Stimulated activated CD4-positive, alpha-beta T cell treated with anti-CD3 and anti-CD28 coated beads, Interleukin-2, amount 100 ng/mL, for 4 hours (primary cell): ENCODE data around the gene BACE1.
"Not testable (repeated sequence)": the region's sequence is repeated elsewhere in the genome, so short reads cannot be mapped to it uniquely, and the experiment has no call there.

Source experiments
- DNase-seq: peaks from one replicate; pipeline ENCODE4 v3.0.0-alpha.2; 2020; ENCODE audit warnings: low read depth

Gene BACE1

DNA sequence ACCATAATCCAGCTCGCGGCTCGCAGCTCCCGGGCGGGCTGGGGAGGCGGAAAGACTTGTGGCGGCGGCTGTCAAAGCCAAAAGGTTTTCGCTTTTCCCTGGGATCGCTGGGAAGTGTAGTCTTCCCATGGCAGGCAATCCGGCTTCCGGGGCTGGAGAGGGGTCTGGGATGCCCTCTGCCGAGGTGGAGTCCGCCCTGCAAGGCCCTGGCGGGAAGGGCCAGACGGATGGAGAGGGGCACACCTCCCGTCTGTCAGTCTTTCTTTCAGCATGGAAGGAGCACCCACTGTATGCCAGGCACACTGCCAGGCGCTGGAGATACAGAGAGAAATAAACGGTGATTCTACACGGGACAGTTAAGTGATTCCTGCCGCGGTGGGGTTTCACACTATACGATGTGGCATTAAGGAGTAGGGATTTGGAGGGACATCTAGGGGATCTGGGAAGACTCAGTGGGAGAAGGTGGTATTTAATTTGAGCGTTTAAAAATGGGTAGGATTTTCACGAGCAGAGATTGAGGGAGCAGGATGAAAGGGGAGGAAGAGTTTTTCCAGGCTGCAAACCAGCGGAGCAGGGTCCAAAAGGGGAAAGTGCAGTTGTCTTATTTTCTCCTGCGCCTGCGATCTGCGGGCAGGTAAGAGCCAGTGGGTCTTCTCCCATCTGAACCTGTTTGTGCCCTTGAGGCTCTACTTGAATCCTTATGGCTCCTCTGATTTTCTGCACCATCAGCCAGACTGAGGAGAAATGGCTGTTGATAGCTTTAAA is at the start of gene BACE1:
Gene BACE1, minus strand, starts transcription at position 60 of the 765 bp plus-strand sequence. CDS start 461 bp downstream, outside the sequence.
- no peak for DNase-seq

DNA sequence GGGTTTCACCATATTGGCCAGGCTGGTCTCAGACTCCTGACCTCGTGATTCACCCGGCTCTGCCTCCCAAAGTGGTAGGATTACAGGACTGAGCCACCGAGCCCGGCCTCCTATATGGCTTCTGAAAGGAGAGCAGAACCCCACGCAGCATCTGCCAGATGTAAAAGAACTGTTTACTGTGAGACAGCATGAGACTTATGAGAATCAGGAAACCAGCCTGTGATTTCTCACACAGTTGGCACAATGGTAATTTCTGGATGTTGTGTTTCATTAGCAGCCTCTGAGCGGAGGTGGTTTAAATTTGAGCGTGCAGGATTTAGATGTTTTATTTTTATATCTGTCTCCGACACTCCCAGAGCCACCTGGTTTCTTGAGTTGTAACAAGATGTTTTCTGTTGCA is 45.4 kb upstream of the BACE1 start:
- no peak for DNase-seq

GRCh38 chr11:117356126-117356890 is 40.3 kb upstream of the BACE1 start:
- no peak for DNase-seq

DNA sequence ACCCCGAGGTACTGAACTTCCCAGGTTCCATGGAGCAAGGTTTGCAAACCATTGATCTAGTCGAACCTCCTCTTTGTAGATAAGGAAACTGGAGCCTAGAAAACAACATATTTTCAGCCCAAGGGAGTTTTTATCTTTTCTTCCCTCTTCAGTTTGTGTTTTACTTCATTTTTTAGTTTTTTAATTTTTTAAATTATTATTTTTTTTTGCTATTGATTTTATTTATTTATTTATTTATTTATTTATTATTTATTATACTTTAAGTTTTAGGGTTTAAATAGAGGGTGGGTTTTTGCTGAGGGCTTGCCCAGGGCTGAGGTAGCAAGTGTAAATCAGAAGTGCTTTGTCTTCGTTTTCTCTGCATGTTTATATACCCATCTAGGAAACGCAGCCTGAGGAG is 38.5 kb upstream of the BACE1 start:
- DNase-seq, result no peak

DNA sequence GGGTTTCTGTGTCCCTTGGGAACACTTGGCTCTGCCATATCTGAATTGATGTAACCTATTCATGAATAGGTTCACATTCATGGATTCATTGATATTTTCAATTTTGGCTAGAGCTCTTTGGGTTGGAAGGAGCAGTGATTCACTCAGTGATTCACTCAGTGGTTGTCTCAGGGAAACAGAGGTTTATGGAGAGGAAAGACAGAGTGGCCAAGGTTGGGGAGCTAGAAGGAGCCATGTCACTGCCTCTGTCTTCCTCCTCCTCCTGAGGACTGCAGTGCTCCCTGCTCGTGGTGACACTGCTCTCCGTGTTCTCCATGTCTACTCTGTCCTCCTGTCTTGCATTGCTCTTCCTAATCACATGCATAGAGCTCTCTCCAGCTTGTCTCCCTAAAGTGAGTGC is 29.0 kb upstream of the BACE1 start:
- DNase-seq, result no peak

- no peak for DNase-seq
Measured at GRCh38 chr11:117337076-117337475, 21.0 kb upstream of the BACE1 start.

- DNase-seq, result no peak
Measured at GRCh38 chr11:117335399-117335798, 19.3 kb upstream of the BACE1 start.

GRCh38 chr11:117334896-117335295 is 18.8 kb upstream of the BACE1 start:
- no peak for DNase-seq

DNA sequence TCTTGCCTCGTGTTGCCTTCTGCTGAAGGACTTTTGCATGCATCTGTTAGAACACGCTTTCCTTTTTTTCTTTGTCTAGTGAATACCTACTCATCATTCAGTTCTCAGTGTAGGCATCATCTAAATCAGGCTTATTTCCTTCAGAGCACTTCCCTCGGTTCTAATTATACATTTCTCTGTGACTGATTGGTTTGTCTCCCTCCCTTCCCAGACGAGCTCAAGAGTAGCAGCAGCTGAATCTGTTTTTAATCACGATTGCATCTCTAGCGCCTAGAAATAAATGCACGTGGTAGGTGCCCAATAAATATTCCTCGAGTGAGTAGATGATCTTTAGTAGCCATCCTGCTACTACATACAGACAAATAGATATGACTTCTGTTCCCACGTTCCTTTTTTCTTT is 17.9 kb upstream of the BACE1 start:
- no peak for DNase-seq

DNA sequence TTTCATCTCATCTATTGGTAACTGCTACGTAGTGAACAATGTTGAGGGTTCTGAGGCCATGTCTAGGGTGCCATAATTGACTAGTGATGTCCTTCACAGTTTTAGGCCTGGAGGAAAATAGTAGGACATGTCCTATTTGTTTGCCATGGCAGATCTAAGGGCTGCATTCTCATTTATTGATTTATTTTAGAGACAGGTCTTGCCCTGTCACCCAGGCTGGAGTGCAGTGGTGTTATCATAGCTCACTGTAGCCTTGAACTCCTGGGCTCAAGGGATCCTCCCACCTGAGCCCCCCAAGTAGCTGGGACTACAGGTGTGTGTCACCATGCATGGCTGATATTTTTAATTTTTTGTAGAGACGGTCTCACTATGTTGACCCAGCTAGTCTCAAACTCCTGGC is 16.8 kb upstream of the BACE1 start:
- DNase-seq, result no peak

- no peak for DNase-seq
Measured at GRCh38 chr11:117328375-117329010, 12.4 kb upstream of the BACE1 start.

DNA sequence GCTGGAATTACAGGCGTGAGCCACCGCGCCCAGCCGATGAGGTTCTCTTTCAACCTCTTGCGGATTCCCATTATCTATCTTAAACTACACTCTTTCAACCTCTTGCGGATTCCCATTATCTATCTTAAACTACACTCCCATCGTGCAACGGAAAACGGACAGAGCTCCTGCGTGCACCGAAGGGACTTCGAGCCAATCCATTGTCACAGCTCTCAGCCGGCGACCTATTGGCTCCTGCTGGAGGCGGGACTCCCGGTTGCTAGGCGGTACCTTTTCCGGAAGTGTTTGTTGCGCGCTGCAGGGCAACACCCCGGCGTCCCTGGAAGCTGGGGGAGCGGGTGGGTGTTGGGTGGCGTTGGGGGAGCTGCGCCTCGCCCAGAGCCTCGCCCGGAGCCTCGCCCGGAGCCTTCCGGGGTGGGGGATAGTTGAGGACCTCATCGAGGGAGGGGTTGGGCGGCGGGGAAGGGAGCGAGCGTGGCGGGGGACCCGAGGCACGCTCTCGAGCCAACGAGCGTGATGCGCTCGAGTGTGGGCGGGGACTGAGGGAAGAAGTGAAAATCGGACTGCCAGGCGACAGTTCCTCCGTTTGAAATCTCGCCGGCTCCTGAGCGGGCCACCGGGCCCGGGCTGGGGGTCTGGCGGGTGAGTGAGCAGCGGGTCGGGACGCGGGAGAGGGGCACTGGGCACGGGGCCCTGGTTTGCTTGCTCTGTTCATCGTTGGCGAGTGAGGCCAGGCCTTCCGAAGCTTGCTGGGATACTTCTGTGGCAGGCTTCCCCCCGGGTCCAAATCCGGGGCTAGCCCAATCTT is 11.7 kb upstream of the BACE1 start, which contains the start of gene CEP164:
Gene CEP164, plus strand, starts transcription at position 288 of the 808 bp plus-strand sequence. CDS start 10,733 bp downstream, outside the sequence.
- DNase-seq, result peak; percentile 92

GRCh38 chr11:117327255-117327566 is 11.2 kb upstream of the BACE1 start:
- DNase-seq, result not testable (repeated sequence)

- DNase-seq, result no peak
Measured at GRCh38 chr11:117319214-117319840, 3.3 kb upstream of the BACE1 start.

DNA sequence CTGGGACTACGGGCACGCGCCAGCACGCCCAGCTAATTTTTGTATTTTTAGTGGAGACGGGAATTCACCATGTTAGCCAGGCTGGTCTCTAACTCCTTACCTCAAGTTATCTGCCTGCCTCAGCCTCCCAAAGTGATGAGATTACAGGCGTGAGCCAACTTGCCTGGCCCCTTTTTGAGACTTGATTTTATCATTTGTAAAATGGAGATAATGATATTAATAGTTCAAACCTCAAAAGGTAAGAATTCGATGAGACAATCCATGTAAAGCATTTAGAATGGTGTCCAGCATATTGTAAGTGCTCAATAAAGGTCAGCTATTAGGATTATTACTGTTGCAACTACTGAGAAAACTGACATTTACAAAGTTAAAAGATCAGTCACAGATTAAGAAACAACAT is 2.7 kb upstream of the BACE1 start:
- no peak for DNase-seq

DNA sequence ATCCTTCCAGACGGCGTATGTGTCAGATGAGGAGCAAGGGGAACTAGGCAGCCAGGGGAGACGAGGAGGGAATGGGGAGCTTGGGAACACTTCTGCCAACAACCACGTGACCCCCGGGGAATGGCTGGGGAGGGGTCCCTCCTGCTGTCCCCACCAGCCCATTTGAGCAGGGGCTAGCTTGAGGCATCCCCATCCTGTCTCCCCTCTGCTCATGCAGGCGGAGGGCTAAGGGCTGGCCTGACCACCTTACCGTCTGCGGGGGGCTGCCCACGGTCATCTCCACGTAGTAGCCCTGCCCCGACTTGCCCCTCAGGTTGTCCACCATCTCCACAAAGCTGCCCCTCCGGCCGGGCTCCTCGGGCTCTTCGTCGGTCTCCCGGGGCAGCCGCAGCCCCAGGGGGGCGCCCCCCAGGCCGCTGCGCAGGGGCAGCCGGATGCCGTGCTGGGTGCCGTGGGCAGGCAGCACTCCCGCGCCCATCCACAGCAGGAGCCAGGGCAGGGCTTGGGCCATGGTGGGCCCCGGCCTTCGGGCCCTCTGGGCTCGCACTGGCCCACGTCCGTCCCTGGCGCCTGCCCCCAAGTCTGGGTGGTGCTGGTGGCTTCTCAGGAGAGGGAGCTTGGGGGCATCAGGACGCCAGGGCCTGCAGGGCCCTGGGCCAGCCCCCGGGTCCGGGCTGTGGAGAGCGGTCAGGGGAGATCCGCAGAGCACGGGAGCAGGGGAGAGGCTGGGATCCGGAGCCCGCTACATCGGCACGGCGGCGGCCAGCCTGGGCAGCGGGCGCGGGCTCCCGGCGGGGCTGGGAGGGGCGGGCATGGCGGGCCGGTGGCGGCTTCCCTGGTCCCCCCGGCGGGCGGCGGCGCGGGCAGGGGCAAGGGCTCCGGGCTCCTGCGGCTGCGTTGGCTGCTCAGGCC is 515 bp downstream of the BACE1 start:
- no peak for DNase-seq

GRCh38 chr11:117314840-117315239 is 1.2 kb downstream of the BACE1 start:
- DNase-seq, result no peak

GRCh38 chr11:117313828-117314768 is 2.0 kb downstream of the BACE1 start:
- no peak for DNase-seq

DNA sequence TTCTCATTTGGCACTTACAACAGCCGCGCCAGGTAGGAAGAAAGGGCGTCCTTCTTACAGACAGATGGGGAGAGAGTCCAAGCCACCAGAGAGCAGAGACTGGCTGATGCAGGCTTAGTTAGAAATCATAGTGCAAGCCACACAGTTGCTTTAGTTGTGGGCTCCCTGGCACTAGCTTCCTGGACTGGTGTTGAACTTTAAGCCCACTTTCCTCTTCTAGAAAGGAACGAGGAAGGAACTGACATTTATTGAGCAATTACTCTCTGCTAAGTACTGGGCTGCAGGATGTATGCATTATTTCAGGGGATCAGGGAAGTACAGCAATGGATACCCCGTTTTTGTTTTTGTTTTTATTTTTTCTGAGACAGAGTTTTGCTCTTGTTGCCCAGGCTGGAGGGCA is 3.0 kb downstream of the BACE1 start:
- DNase-seq, result no peak
